ENCODE results near the gene SLC35G3. TPM values are rescaled to one million over a fixed set of nuclear protein-coding genes. Genes with fewer than 3 reads are reported as not detected.

The SLC35G3 gene
- total and polyA plus RNA-seq, 2 of the 8 experiments (the other 6 are each of a cell fraction or from before 2014, with no cell fraction given), result not detected

DNA sequence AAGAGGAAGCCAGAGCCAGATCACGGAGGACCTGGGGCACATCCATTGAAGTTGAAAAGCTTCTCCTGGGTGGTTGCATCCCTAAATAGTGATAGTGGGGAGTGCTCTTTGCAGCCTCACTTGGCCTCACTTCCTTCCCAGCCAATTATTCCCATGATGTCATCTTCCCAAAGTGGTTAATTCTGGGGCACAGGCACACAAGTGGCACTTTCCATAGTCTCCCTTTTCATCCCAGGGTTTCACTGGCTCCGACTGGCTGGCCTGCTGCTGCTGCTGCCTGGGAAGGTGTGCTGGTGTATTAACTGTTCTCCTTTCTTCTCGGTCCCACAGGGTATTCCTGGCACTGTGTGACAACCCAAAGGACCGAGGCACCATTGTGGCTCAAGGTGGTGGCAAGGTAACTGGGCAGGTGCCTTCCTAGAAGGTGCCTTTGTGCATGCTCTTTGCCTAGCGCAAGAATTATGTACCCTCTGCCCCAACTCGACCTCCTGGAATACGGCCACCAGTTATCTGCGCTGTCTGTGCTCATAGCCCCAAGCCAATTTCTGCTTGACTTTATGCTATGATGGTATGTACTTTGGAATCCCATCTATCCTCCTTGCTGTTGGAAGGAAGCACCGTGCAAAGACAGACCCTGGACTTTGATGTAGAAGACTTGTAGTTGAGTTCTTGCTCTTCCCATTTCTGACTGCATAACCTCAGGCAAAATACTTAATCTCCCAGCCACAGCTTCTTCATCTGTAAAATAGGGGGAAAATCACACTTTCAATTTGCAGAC is 18.4 kb downstream of the SLC35G3 start (continued):
- TF ChIP-seq, protein P1, sequence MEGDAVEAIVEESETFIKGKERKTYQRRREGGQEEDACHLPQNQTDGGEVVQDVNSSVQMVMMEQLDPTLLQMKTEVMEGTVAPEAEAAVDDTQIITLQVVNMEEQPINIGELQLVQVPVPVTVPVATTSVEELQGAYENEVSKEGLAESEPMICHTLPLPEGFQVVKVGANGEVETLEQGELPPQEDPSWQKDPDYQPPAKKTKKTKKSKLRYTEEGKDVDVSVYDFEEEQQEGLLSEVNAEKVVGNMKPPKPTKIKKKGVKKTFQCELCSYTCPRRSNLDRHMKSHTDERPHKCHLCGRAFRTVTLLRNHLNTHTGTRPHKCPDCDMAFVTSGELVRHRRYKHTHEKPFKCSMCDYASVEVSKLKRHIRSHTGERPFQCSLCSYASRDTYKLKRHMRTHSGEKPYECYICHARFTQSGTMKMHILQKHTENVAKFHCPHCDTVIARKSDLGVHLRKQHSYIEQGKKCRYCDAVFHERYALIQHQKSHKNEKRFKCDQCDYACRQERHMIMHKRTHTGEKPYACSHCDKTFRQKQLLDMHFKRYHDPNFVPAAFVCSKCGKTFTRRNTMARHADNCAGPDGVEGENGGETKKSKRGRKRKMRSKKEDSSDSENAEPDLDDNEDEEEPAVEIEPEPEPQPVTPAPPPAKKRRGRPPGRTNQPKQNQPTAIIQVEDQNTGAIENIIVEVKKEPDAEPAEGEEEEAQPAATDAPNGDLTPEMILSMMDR (IDR thresholded peaks at IDR 0.05; ENCODE audit: control extremely low read depth in 1 of 3, insufficient read depth in 1 of 3, low read depth in 1 of 3, low read length in 3 of 3), result no peak
